ENCODE results near the gene CNTNAP2.

DNA sequence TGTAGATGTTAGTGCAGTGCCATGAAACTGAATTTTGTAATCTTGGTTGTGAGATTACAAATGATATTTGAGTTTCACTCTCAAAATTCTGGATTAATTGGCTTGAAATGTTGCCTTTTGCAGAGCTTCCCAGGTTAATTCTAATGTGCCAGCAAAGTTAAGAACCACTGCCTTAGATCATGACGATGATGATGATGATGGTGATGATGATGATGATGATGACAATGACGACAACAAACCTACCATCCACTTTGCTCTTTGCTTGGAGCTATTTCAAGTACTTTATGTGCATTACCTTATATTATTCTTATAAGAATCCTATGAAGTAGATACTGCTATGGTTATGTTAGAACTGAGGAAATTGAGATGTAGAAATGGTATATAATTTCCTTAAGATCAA is 261.6 kb downstream of the CNTNAP2 start:
- TF ChIP-seq POLR2A (IDR thresholded peaks at IDR 0.05; ENCODE audit: low read length), result no peak
- no peak for TF ChIP-seq GATA1 (IDR thresholded peaks at IDR 0.05; ENCODE audit: low read depth, low read length)
